RWPE2 (cell line): Measurements from ENCODE around the gene SLC36A3.

Experiments used
- ATAC-seq: fragments of 200-7000 bp; cut with Tn5 transposase; 3 replicates; pipeline ENCODE4 v1.9.1; 2021; ENCODE audit warnings: low read depth
- DNase-seq: peaks from one replicate; pipeline ENCODE4 v3.0.0-alpha.2; 2020; ENCODE audit warnings: low spot score
- H3K27ac ChIP-seq: fragments of 450-650 bp; 2 replicates; pipeline ENCODE4 v1.5.1; 2017; ENCODE audit warnings: mild to moderate bottlenecking; ENCODE audit not compliant: poor library complexity, severe bottlenecking
- H3K27me3 ChIP-seq: fragments of 250-450 bp; sonication (Bioruptor Pico); 2 replicates; pipeline ENCODE4 v1.5.1; 2021; ENCODE audit warnings: mild to moderate bottlenecking, moderate library complexity; ENCODE audit not compliant: insufficient read depth, poor library complexity, severe bottlenecking
- H3K36me3 ChIP-seq: fragments of 250-450 bp; sonication (Bioruptor Pico); 2 replicates; pipeline ENCODE4 v1.5.1; 2020; ENCODE audit warnings: low read depth, mild to moderate bottlenecking, moderate library complexity
- H3K4me1 ChIP-seq: fragments of 250-450 bp; sonication (Bioruptor Pico); 2 replicates; pipeline ENCODE4 v1.5.1; 2021; ENCODE audit warnings: mild to moderate bottlenecking, moderate library complexity; ENCODE audit not compliant: insufficient read depth, poor library complexity, severe bottlenecking
- H3K4me3 ChIP-seq: fragments of 250-450 bp; sonication (Bioruptor Pico); 2 replicates; pipeline ENCODE4 v1.5.1; 2021; ENCODE audit warnings: mild to moderate bottlenecking, moderate library complexity; ENCODE audit not compliant: severe bottlenecking
- H3K9me3 ChIP-seq: fragments of 250-450 bp; sonication (Bioruptor Pico); 2 replicates; pipeline ENCODE4 v1.5.1; 2021; ENCODE audit warnings: mild to moderate bottlenecking, moderate library complexity; ENCODE audit not compliant: severe bottlenecking
- CTCF ChIP-seq: fragments of 450-650 bp; IDR thresholded peaks from one replicate; pipeline ENCODE4 v1.5.1; 2017; ENCODE audit warnings: mild to moderate bottlenecking, moderate library complexity; ENCODE audit not compliant: poor library complexity, severe bottlenecking

Gene SLC36A3

GRCh38 chr5:151345187-151345807 is 41.7 kb upstream of the SLC36A3 start:
- Histone ChIP-seq H3K27me3 (peaks cover 15% of the 10 kb centered on the region), H3K4me3 (no peak overlapping the region)
- no peak for TF ChIP-seq CTCF

GRCh38 chr5:151344088-151344487 is 40.5 kb upstream of the SLC36A3 start:
- H3K27me3 ChIP-seq: peaks cover 16% of the 10 kb centered on the region
- no peak overlapping the region for H3K27ac ChIP-seq
- no peaks in the 10 kb centered on the region for H3K9me3 ChIP-seq
- no peaks in the 10 kb centered on the region for H3K36me3 ChIP-seq
- TF ChIP-seq CTCF: no peak
- no peak overlapping the region for H3K4me3 ChIP-seq
- DNase-seq (no peak), ATAC-seq (no peak)
- no peaks in the 10 kb centered on the region for H3K4me1 ChIP-seq

More at GRCh38 chr5:151345187-151345807, 41.7 kb upstream of the SLC36A3 start:
- Histone ChIP-seq H3K36me3 (no peaks in the 10 kb centered on the region), H3K27ac (no peak overlapping the region), H3K9me3 (no peaks in the 10 kb centered on the region), H3K4me1 (no peaks in the 10 kb centered on the region)
- no peak for DNase-seq
- ATAC-seq: no peak

- Histone ChIP-seq H3K36me3 (no peaks in the 10 kb centered on the region), H3K27ac (no peak overlapping the region), H3K4me3 (no peak overlapping the region), H3K27me3 (peaks cover 9% of the 10 kb centered on the region), H3K9me3 (no peaks in the 10 kb centered on the region), H3K4me1 (no peaks in the 10 kb centered on the region)
- ATAC-seq (no peak), DNase-seq (no peak)
- TF ChIP-seq CTCF: no peak
These were observed 36.4 kb upstream of the SLC36A3 start for GRCh38 chr5:151340004-151340403.

- no peak overlapping the region for H3K27ac ChIP-seq
- TF ChIP-seq CTCF: no peak
- H3K4me3 ChIP-seq: no peak overlapping the region
- H3K27me3 ChIP-seq: peaks cover 4% of the 10 kb centered on the region
- no peaks in the 10 kb centered on the region for H3K4me1 ChIP-seq
- no peaks in the 10 kb centered on the region for H3K36me3 ChIP-seq
- ATAC-seq (no peak), DNase-seq (no peak)
- H3K9me3 ChIP-seq: no peaks in the 10 kb centered on the region
These were observed 35.2 kb upstream of the SLC36A3 start for GRCh38 chr5:151338734-151339133.

GRCh38 chr5:151332857-151333256 is 29.3 kb upstream of the SLC36A3 start:
- ATAC-seq (no peak), DNase-seq (no peak)
- Histone ChIP-seq H3K27me3 (no peaks in the 10 kb centered on the region), H3K9me3 (no peaks in the 10 kb centered on the region), H3K4me1 (no peaks in the 10 kb centered on the region), H3K27ac (no peak overlapping the region), H3K36me3 (no peaks in the 10 kb centered on the region), H3K4me3 (no peak overlapping the region)
- no peak for TF ChIP-seq CTCF
